HG03457 (cell line): ENCODE results near the gene ADGRD1.

Source experiments
- ATAC-seq: cut with Tn5 transposase; IDR thresholded peaks from one replicate; pipeline ENCODE4 v1.9.1; 2021; ENCODE audit warnings: moderate number of reproducible peaks; ENCODE audit not compliant: unreplicated experiment

ADGRD1 gene

DNA sequence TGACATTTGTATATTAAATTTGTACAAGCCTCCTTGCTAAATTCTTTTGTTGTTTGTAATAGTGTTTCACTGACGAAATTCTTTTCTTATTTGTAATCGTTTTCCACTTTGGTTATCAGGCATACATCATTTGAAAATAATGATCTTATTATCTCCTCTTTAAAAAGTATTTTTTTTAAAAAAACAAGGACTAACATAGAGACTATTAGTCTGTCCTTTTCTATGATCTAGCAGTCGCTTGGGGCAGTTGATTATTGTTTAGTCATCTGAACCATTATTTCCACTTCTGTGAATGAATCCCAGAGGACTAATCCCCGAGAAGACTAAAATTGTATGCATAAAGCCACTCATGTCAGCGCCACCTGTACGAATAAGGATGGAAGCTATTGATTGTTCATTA, 11.5 kb downstream of the ADGRD1 start:
- no peak for ATAC-seq

DNA sequence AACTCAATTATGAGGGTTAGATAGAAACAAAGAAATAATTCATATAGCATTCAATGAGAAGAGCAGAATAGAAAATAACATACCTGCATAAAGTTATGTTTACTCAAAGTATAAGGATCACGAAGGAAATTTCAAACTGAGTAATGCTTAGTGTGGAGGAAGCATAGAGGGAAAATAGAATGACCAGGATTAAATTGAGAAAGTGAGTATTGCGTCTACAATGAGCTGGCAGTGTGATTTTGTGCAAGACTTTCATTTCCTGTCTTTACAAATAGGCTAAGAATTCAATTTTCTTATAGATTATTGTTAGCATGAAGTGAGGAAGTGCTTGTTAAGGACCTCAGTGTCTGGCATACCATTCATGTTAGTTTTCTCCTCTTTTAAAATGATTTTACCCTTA, 12.0 kb downstream of the ADGRD1 start:
- ATAC-seq: no peak

DNA sequence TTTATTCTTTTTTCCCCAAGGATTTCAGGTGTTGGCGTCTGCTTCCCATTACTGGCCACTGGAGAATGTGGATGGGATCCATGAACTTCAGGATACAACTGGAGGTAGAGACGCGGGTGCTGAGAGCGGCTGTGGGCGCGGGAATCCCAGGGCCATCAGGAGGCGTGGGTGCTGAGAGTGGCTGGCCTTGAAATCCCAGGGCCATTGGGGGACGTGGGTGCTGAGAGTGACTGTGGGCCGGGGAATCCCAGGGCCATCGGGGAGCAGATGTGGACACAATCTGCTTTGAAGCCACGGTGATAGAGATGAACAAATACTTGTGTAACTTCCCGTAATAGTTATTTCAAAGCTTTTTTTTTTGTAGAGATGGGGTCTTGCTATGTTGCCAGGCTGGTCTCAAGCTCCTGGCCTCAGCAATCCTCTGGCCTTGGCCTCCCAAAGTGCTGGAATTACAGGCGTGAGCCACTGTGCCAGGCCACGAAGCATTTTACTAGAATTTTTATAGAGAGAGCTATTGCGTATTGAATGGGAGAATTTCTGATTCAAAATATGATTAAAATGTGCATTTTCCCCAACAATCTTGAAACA, 12.8 kb downstream of the ADGRD1 start:
- no peak for ATAC-seq

DNA sequence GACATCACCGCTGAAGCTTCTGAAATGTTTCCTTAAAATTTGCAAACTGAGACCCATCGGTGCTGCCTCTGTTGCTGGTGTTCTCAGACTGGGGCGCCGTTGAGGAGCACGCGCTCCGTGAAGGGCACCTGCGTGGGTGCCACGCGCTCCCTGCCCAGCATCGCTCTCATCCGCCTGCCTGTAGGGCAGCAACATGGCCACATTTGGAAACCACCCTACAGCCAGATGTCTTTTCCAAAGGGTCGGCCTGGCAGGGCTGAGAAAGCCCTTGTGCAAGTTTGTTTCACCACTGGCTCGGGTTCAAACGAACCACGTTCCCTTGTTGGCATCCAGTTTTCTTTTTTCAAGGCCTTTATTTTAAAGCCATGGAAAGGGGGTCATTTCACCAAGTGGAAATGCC, 13.9 kb downstream of the ADGRD1 start:
- no peak for ATAC-seq

DNA sequence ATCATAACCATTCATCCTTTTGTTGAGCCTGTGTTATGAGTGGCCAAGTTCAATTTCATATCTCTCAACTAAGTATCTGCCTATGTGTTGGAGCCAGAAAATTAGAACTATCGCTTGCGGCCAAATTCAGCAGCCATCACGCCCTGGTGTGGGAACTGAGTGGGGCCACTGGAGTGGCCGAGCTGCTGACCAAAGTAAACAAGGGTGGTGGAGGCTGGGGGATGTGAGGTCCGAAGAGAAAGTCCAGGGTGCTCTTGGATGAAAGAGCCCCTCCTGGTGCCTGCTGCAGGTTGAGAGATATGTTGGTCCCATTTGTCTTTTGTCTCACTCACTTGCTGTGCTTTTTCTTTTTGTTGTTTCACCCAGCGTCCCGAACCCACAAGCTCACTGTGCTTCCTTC, 14.9 kb downstream of the ADGRD1 start:
- no peak for ATAC-seq

DNA sequence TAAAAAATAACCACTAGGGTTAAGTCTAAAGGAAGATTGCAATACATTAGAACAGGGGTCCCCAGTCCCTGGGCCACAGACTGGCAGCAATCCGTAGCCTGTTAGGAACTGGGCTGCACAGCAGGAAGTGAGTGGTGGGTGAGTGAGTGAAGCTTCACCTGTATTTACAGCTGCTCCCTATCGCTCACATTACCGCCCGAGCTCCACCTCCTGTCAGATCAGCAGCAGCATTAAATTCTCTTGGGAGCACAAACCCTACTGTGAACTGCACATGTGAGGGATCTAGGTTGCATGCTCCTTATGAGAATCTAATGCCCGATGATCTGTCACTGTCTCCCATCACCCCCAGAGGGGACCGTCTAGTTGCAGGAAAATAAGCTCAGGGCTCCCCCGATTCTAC, 15.5 kb downstream of the ADGRD1 start:
- ATAC-seq: no peak

DNA sequence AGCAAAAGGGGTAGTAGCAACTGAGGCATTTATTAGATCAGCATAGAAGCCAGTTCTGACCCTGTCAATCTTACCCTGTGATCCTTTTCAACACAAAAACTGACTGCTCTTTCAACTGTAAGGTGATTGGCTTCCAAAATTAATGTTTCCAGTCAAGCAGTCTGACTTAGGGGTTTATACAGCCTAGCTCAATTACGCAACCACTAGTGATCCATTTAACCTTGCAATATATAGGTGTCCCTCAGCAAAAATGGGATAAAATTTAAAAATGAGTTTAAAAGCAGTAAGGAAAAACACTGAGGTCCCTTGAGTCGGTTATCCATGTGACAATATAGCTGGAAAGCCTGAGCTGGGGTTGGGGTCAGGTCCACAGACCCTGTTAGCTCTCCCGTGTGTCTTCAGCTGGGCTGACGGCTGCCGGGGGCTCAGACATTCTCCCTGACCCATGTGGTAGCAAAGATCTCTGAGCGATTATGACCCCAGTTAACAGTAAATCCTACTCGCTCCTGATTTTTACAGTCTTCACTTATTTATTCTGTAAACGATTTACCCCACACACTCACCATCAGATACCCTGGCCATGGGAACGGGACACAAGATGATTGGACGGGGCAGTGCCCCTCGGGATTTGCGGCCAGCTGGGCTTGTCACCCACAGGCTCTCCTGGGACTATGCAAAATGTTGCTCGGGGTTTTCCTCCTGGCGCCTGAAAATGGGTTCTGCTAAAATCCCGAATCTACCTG, 16.6 kb downstream of the ADGRD1 start:
- ATAC-seq: no peak

DNA sequence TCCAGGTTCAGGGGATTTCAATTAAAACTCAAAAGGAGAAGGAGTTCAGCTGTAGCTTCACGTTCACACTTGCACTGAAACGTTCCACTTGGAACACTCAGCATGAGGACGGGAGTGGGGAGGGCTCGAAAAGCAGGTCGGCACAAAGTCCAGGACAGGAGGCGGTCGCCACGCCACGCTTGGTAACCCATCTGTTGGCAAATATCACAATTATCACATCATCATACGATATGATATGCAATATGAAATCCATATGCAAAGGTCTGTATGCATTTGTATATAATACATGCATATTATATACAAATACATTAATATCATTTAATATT, 17.2 kb downstream of the ADGRD1 start:
- no peak for ATAC-seq

DNA sequence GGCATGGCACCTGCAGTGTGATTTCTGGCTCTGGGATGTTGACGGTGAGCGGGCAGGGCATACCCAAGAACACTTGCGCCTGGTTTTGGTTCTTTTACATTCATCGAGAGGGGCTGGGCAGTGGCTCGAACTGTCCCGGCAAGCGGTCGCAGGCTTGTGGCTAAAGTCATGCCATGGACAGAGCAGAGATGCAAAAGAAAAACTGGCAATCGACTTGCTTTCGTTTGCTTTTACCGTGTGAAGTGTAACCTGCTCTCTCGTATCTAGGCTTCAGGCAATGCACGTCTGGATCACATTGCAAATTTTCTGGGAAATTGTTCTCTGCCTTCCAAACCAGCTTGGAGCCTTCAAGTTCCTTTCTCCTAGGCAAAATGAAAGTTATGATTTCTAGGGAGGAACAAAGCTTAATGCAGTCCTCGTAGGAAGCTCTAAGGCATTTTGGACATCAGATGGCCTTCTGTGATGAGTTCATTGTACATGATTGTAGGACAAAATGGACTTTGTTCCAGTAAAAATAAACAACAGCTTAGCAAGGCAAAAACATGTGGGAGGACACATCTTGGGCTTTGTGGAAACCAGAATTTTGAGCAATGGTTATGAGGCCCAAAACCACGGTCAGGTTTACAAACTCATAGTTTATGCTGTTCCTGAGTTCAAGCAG, 18.3 kb downstream of the ADGRD1 start:
- no peak for ATAC-seq

DNA sequence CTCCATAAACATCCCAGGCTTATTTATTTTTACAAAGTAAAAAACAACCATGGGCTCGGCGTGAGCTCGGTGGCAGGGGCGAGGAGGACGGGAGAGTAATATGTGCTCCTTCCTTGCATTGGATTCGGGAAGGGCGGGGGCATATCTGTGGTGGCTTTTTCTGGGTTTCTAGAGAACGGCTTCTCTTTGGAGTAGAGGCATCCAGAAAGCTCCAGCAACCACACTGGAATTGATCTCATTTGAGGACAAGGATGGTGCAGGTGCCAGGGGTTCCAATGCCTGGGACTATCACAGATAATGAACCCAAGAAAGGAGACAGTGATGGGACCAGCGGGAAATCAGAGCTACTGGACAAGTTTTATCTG, 18.9 kb downstream of the ADGRD1 start:
- no peak for ATAC-seq

DNA sequence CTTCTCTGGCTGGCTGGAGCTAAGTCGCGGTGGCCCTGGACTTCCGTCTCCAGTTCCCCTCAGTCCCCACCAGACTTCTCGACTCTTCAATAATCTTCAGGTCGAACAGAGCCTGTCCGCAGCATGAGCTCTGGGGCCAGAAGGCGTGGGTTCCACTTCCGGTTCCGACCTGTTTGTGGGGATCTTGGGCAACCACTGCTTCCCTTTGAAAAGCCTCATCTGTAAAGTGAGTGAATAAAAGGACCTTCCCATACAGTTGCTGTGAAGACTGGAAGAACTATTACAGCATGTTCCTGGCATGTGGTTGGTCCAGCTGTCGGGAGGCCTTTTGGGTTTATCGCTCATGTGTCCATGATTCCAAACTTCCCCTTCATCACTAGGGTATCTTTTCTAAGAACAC, 19.4 kb downstream of the ADGRD1 start:
- ATAC-seq: no peak

DNA sequence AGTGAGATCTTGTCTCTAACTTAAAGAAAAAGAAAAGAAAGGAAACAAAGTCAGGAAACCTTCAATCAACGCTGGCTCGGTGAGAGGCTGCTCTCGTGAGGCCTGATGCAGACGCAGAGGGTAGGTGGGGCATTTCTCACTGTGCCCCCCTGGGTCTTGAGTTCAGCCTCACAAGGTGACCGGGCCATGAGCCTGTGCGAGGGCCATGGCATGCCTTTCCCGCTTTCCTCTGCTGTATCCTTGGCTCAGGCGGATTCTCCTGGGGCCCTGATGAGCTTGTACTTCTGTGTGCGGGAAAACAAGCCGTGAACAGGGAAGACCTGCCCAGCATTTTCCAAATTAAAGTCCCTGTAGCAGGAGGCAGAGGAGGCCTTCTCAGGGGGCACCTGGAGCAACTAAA, 20.2 kb downstream of the ADGRD1 start:
- ATAC-seq: no peak

DNA sequence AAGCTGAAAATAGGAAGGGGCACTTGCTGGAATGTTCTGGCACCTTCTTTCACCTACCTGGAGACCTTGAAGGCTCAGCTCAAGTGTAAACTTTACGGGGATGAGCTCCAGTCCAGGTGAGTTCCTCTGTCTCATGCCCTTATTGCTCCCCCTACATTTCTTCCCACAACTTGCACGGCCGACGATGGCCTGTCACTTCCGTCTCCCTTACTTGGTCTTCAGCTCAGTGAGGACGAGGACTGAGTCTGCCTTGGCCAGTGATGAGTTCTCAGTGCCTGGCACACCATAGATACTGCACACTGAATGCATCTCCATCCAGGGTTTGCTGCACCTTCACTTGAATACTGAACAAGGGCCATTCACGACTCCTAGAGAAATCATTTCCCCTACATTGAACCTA, 21.4 kb downstream of the ADGRD1 start:
- ATAC-seq: no peak

DNA sequence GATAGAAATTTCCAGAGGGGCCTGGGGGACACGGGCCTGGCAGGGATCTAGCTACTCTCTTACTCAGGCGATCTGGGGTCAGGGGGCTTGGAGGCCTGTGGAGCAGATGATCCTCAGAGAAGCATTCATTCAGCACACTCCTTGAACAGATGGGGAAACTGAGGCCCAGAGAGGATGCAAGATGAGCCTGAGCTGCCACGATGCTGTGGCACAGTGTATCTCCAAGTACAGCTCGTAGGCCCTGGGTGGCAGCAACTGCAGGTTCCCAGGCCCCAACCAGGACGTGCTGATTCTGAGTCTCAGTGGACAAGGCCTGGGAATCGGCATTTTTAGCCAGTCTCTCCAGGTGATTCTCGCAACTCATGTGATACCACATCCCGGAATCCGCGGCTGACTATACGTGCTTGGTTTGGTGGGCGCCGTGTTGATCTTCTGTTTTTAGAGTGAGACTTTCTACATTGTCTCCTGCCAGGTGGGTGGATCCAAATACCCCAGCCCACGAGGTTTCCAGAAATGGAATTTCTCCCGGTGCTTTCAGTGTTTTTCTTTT, 22.5 kb downstream of the ADGRD1 start:
- no peak for ATAC-seq

DNA sequence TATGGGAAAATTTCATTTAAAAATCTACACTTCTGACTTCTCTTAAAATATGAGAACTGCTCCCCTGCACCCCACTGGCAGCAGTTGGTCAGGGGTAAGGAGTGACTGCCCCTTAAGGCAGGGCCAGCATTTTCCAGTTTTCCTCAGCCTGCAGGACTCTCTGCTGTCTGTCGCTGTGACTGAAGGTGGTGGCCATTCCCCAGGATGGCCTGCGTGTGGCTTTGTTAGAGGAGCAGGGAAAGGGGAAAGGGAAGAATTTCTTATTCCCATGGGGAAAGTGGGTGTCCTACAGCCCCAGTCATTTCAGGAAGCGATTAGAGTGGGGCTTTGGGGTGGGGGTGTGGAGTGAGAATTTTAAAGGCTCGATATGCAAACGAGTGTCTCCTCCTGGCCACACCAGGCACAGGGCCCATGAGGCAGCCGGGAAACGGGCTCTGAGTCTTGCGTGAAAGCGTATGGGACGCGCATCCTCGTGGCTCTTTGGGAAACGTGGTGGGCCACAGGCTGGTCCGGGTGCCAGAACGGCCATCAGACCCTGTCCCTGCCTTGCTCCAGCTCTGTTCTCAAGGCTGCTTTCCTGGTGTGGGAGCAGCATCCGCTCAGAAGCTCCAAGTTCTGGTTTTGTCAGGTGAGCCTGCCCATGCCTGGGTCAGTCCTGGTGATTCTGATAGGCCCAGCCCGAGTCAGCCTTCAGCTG, 23.5 kb downstream of the ADGRD1 start:
- ATAC-seq: no peak

DNA sequence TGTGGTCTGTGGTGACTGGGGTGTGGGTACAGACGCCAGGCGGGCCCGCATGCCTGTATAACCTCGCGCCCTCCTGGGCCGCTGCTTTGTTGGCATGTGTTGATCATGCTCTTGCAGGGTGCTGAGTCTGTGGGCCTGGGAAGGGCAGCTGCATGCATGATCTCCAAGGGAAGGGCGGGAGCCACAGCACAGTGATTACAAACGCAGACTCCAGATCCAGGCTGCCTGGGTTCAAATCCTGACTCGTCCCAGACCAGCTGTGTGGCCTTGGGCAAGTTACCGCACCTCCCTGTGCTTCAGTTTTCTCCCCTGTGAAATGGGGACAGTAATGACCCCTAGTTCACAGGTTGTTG, 24.0 kb downstream of the ADGRD1 start:
- ATAC-seq: no peak

DNA sequence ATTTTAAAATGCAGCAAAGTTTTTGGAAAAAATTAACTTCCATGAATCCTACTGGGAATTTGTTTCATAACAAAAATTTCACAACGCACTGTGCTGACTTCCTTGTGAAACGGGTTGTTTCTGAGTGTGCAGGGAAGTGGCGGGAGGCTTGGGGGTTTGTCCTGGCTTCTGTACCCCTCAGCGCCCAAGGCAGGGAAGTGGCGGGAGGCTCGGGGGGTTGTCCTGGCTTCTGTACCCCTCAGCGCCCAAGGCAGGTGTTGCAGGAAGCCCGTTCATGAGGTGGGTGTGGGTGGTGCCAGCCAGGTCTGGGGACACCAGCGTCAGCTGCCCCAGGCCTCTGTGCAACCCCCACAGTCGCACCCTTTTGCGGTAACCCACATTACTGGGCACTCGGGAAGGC, 25.1 kb downstream of the ADGRD1 start:
- no peak for ATAC-seq

DNA sequence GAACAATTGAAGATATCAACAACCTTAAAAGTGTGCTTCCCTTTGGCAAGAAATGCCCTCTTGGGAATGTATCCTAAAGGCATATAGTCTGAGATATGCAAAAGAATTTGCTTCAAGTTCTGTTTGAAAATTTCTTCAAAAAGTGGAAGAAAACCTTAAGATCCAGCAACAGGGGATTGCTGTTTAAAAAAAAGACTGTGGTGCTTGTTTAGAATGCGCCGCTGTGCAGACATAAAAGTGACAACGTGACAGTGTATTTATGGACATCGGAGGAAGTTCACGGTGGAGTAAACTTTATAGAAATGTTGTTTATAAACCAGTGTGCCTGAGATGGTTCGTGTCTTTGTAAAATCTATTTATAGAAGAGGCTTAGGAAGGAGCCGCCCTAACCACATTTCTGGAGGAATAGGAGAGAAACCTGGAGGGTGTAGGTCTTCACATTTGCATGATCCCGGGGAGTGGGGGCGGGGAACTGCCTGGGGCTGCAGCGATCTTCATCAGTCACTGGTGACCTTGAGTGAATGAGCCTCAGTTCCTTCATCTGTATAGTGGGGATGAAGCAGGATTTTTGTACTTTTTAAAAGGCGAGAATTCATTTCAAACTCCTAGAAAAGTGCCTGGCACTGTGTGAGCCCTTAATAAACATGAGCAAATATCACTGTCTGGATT, 27.5 kb downstream of the ADGRD1 start:
- ATAC-seq: no peak

DNA sequence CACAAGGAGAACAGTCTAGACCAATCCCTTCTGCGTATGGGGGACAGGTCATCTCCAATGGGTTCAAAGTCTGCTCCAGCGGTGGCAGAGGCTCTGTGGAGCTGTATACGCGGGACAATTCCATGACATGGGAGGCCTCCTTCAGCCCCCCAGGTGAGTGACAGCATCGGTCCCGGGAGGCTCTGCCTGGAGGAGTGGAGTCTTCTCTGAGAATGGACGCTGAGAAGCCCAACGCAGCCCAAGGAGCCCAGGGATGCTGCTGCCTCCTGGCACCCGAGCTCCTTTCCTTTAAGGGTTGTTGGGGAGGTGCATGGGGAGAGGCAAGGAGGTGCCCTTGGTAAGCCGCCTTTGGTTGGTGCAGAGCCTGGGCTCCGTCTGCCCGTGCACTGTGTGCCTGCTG, 28.2 kb downstream of the ADGRD1 start:
- no peak for ATAC-seq

DNA sequence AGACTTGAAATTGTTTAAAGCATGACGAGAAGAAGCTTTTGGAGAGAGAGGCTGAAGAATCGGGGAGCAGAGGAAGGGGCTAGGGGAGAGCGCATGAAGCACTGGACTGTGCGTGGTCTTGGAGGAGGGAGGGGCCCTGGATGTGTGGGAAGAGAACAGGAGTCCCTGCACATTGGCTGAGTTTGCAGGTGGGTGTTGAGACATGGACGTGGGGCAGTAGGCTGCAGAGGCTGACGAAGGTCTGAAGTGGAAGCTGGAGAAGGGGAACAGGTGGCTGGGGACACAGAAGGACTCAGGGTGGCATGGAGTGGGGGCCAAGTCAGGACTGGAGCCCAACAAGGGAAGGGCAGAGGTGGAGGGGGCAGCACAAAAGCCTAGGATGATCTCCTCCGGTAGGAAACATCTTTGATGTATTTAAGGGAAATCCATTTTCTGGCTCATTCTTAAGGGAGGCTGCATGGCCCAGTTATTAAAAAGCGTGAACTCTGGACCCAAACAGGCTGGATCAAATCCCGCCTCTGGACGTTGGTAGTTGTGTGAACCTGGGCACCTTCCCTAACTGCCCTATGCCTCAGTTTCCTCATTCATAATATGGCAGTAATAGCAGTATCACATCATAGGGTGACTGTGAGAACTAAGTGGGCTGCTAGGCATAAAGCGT, 29.0 kb downstream of the ADGRD1 start:
- no peak for ATAC-seq
